ENCODE results near the gene LIN37. TPM values are rescaled to one million over a fixed set of nuclear protein-coding genes. Genes with fewer than 3 reads are reported as not detected.
"Not testable (repeated sequence)": the region's sequence is repeated elsewhere in the genome, so short reads cannot be mapped to it uniquely, and the experiment has no call there.

Gene LIN37
- total and polyA plus RNA-seq, 2 experiments from 2014 or later = 12.0 to 13.6 TPM

GRCh38 chr19:35767288-35768081 is 19.1 kb downstream of the LIN37 start:
- peak; percentile 46 for DNase-seq (ENCODE audit: low spot score)
- TF ChIP-seq EZH2phosphoT487 (IDR thresholded peaks at IDR 0.05; ENCODE audit: low read depth, severe bottlenecking, unreplicated experiment) (no peak), CTCF (IDR thresholded peaks at IDR 0.05; ENCODE audit: poor library complexity) (no peak), EZH2 (IDR thresholded peaks at IDR 0.05; ENCODE audit: borderline replicate concordance) (no peak)
- H3K36me3 ChIP-seq (replicated peaks; ENCODE audit: insufficient read depth, low read depth) = no peaks in the 10 kb centered on the region
- no peaks in the 10 kb centered on the region for H3K4me1 ChIP-seq (ENCODE audit: insufficient read depth)
- no peaks in the 10 kb centered on the region for H3K79me2 ChIP-seq
- WGBS (ENCODE audit: low lambda C conversion rate, missing lambda C conversion rate) = 53% methylated on average over 30 of the region's 34 CpGs
- no peaks in the 10 kb centered on the region for H3K27me3 ChIP-seq
- H4K20me1 ChIP-seq (ENCODE audit: insufficient read depth, poor library complexity, severe bottlenecking) = no peaks in the 10 kb centered on the region
- no peak overlapping the region for H3K27ac ChIP-seq
- H3K9me3 ChIP-seq (ENCODE audit: low read depth) = no peaks in the 10 kb centered on the region
- no peaks in the 10 kb centered on the region for H3K9me2 ChIP-seq (replicated peaks; ENCODE audit: insufficient read depth)
- H2AFZ ChIP-seq = no peak overlapping the region
- H3K4me3 ChIP-seq = no peak overlapping the region
- no peak overlapping the region for H3K4me2 ChIP-seq

GRCh38 chr19:35768082-35768421 is 19.7 kb downstream of the LIN37 start:
- TF ChIP-seq EZH2phosphoT487 (IDR thresholded peaks at IDR 0.05; ENCODE audit: low read depth, severe bottlenecking, unreplicated experiment) (no peak), EZH2 (IDR thresholded peaks at IDR 0.05; ENCODE audit: borderline replicate concordance) (no peak), CTCF (IDR thresholded peaks at IDR 0.05; ENCODE audit: poor library complexity) (no peak)
- no peaks in the 10 kb centered on the region for H3K36me3 ChIP-seq (replicated peaks; ENCODE audit: insufficient read depth, low read depth)

DNA sequence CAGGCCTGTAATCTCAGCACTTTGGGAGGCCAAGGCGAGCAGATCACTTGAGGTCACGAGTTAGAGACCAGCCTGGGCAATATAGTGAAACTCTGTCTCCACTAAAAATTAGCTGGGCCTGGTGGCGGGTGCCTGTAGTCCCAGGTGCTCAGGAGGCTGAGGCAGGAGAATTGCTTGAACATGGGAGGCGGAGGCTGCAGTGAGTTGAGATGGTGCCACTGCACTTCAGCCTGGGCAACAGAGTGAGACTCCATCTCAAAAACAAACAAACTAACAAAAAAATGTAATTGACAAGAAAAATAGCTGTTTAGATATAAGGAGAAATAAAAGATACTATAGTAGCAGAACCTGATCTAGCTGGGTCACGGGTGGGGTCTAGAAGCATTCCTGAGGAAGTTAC is 24.0 kb downstream of the LIN37 start:
- H3K9me3 ChIP-seq (ENCODE audit: low read depth); H3K79me2 ChIP-seq: not testable (repeated sequence)
- 93% methylated on average over 5 of the region's 5 CpGs for WGBS (ENCODE audit: low lambda C conversion rate, missing lambda C conversion rate)

More at GRCh38 chr19:35768082-35768421, 19.7 kb downstream of the LIN37 start:
- Histone ChIP-seq H4K20me1 (ENCODE audit: insufficient read depth, poor library complexity, severe bottlenecking) (no peaks in the 10 kb centered on the region), H3K4me3 (no peak overlapping the region), H3K4me2 (no peak overlapping the region), H3K79me2 (no peaks in the 10 kb centered on the region), H3K9me2 (replicated peaks; ENCODE audit: insufficient read depth) (no peaks in the 10 kb centered on the region), H3K27me3 (no peaks in the 10 kb centered on the region), H3K27ac (no peak overlapping the region), H3K4me1 (ENCODE audit: insufficient read depth) (no peaks in the 10 kb centered on the region), H2AFZ (no peak overlapping the region), H3K9me3 (ENCODE audit: low read depth) (no peaks in the 10 kb centered on the region)
- 77% methylated on average over 15 of the region's 15 CpGs for WGBS (ENCODE audit: low lambda C conversion rate, missing lambda C conversion rate)
- DNase-seq (ENCODE audit: low spot score) = no peak

DNA sequence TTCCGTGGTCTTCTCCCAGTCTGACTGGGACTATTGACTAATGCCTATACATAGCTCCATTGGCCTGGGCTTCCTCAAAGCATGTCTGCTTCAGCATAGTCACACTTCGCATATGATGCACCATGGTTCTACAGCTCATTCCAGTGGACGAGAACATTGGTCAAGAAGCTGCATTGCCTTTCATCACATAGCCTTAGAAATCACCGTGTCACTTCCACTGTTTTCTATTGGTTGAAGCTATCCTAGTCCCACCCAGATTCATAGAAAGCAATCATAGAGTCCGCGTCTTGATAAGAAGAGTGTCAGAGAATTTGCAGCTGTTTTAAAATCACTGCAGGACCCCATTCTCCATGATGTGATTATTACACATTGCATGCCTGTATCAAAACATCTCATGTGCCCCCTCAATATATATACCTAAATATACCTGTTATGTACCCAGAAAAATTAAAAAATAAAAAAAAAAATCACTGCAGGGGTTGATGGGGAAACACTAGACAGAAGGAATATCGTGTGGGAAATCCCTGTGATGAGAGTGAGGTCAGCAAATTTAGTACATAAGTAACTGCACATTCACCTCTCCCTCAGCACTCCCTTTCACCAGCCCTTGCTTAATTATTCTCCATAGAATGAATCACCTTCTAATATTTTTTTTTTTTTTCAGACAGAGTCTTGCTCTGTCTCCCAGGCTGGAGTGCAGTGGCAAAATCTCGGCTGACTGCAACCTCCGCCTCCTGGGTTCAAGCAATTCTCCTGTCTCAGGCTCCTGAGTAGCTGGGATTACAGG is 24.8 kb downstream of the LIN37 start:
- H3K79me2 ChIP-seq = peaks cover 4% of the 10 kb centered on the region
- WGBS (ENCODE audit: low lambda C conversion rate, missing lambda C conversion rate) = 69% methylated on average over 9 of the region's 9 CpGs
- no peak for TF ChIP-seq EZH2 (IDR thresholded peaks at IDR 0.05; ENCODE audit: borderline replicate concordance)
- no peak for TF ChIP-seq CTCF (IDR thresholded peaks at IDR 0.05; ENCODE audit: poor library complexity)
- TF ChIP-seq EZH2phosphoT487 (IDR thresholded peaks at IDR 0.05; ENCODE audit: low read depth, severe bottlenecking, unreplicated experiment) = no peak
- no peak overlapping the region for H3K27ac ChIP-seq
- no peaks in the 10 kb centered on the region for H4K20me1 ChIP-seq (ENCODE audit: insufficient read depth, poor library complexity, severe bottlenecking)
- no peak overlapping the region for H3K4me3 ChIP-seq
- H2AFZ ChIP-seq = no peak overlapping the region
- no peak for DNase-seq (ENCODE audit: low spot score)
- no peaks in the 10 kb centered on the region for H3K9me2 ChIP-seq (replicated peaks; ENCODE audit: insufficient read depth)
- H3K9me3 ChIP-seq (ENCODE audit: low read depth) = no peaks in the 10 kb centered on the region
- no peaks in the 10 kb centered on the region for H3K36me3 ChIP-seq (replicated peaks; ENCODE audit: insufficient read depth, low read depth)
- no peaks in the 10 kb centered on the region for H3K27me3 ChIP-seq
- peaks cover 10% of the 10 kb centered on the region for H3K4me1 ChIP-seq (ENCODE audit: insufficient read depth)
- H3K4me2 ChIP-seq = no peak overlapping the region

More for the DNA sequence above, 24.0 kb downstream of the LIN37 start:
- not testable (repeated sequence) for H3K27ac ChIP-seq; DNase-seq (ENCODE audit: low spot score); H2AFZ ChIP-seq; H4K20me1 ChIP-seq (ENCODE audit: insufficient read depth, poor library complexity, severe bottlenecking); H3K9me2 ChIP-seq (replicated peaks; ENCODE audit: insufficient read depth); H3K4me3 ChIP-seq; H3K27me3 ChIP-seq; H3K36me3 ChIP-seq (replicated peaks; ENCODE audit: insufficient read depth, low read depth); H3K4me2 ChIP-seq
- H3K4me1 ChIP-seq (ENCODE audit: insufficient read depth) = peaks cover 10% of the 10 kb centered on the region

Measured in hepatocyte (in vitro differentiated cells).